IPS-15b (cell line): ENCODE data around the gene GNAS.

Experiments used
- H3K27me3 ChIP-seq: one replicate; pipeline ENCODE4 v1.6.1; 2013; ENCODE audit warnings: low read length; ENCODE audit not compliant: control insufficient read depth, insufficient read depth
- H3K36me3 ChIP-seq: one replicate; pipeline ENCODE4 v1.6.1; 2013; ENCODE audit warnings: low read length; ENCODE audit not compliant: control insufficient read depth, insufficient read depth
- H3K4me1 ChIP-seq: one replicate; pipeline ENCODE4 v1.6.1; 2013; ENCODE audit warnings: mild to moderate bottlenecking, low read length; ENCODE audit not compliant: control insufficient read depth, insufficient read depth
- H3K4me3 ChIP-seq: one replicate; pipeline ENCODE4 v1.5.1; 2013; ENCODE audit warnings: low read depth, low read length
- H3K9ac ChIP-seq: one replicate; pipeline ENCODE4 v1.6.1; 2013; ENCODE audit warnings: low read depth, mild to moderate bottlenecking, low read length
- H3K9me3 ChIP-seq: one replicate; pipeline ENCODE4 v1.6.1; 2013; ENCODE audit warnings: mild to moderate bottlenecking, low read length; ENCODE audit not compliant: control insufficient read depth, insufficient read depth

Gene GNAS

GRCh38 chr20:58852543-58853271 lies at the start of gene GNAS:
Gene GNAS, plus strand, starts transcription at chr20:58852716.
- peaks cover 7% of the 10 kb centered on the region for H3K36me3 ChIP-seq
- H3K9ac ChIP-seq: peak within 1 kb of the TSS; percentile 70

DNA sequence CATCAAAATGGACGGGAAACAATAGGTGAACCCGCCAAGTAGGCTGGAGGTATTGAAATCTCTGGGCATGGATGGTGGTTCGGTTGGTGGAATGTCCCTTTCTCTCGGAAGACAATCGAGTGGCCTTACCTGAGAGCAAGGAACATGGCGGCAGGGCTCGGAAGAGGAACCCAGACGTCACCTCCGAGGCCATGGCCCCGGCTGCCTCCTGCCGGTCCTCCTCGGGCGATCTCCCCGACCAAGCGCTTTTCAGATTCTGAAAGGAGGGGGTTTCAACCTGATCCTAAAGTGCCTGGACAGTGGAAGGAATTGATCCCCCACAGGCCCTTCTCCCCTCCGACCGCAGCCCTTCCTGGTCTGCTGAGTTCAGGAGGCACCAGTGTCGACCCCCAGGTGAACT lies 49.0 kb upstream of the GNAS start:
- Histone ChIP-seq H3K4me3 (no peak overlapping the region), H3K9ac (no peak overlapping the region), H3K27me3 (peaks cover 2% of the 10 kb centered on the region), H3K9me3 (no peaks in the 10 kb centered on the region), H3K36me3 (no peaks in the 10 kb centered on the region), H3K4me1 (peaks cover 16% of the 10 kb centered on the region)

More at GRCh38 chr20:58852543-58853271, at the start of gene GNAS:
- H3K4me3 ChIP-seq: peak within 1 kb of the TSS; percentile 94
- peaks cover 16% of the 10 kb centered on the region for H3K4me1 ChIP-seq
- H3K27me3 ChIP-seq: peaks cover 56% of the 10 kb centered on the region
- no peaks in the 10 kb centered on the region for H3K9me3 ChIP-seq

DNA sequence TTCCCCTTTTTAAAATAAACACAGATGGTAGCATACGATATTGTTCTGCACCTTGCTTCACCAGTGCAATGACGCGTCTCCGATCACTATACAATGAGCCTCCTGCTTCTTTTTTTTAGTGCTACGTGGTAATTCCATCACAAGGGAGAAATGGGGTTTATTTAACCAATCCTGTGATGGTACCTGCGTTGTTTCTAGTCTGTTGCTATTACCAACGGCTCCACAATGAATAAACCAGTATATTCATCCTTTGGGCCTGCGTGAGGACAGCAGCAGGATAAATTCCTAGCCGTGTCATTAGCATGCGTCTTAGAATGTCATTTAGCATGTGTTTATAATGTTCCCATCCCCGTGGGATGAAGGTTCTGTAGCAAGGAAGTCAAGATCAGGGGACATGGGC lies 44.7 kb upstream of the GNAS start:
- Histone ChIP-seq H3K27me3 (peaks cover 2% of the 10 kb centered on the region), H3K36me3 (no peaks in the 10 kb centered on the region), H3K9me3 (no peaks in the 10 kb centered on the region)

GRCh38 chr20:58808271-58809046 lies 44.1 kb upstream of the GNAS start:
- no peaks in the 10 kb centered on the region for H3K4me1 ChIP-seq
- H3K9ac ChIP-seq: no peak overlapping the region
- no peak overlapping the region for H3K4me3 ChIP-seq
- H3K9me3 ChIP-seq: no peaks in the 10 kb centered on the region
- peaks cover 2% of the 10 kb centered on the region for H3K27me3 ChIP-seq
- H3K36me3 ChIP-seq: no peaks in the 10 kb centered on the region

More for the DNA sequence above, 44.7 kb upstream of the GNAS start:
- no peak overlapping the region for H3K9ac ChIP-seq
- H3K4me1 ChIP-seq: peaks cover 6% of the 10 kb centered on the region
- H3K4me3 ChIP-seq: no peak overlapping the region

DNA sequence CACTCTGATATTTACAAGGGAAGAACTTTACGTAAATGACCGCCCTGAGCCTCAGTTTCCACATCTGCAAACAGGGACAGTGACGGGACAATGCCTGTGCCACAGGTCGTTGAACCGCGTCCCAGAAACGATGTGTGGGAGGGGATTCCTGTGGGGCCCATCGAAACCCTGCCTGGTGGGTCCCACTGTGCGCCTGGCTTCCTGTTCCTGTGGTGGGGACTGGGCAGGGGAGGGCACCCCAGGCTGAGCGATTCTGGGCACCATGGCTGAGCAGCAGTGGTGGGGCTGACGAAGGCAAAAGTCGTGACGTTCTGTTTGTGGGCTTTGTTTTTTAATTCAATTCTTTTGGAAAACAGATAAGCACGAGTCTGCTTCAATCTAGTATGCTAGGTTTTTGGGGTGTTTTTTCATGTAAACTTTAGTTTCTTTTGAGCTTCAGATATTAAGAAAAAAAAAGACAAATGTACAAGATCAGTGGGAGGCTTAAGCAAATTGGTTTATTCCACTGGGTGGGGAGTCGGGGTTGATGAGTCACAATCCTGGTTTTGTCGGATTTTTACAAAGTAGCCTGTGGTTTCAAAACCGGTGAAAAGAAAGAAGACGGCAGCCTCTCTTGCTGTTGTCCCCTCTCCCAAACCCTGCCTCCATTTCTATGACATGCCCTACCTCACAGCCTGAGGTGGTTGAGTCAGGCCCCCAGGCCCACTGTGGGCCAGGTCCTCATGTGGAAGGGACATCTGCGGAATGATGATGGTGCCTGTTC lies 42.2 kb upstream of the GNAS start:
- Histone ChIP-seq H3K9me3 (no peaks in the 10 kb centered on the region), H3K9ac (no peak overlapping the region), H3K36me3 (no peaks in the 10 kb centered on the region), H3K4me1 (no peaks in the 10 kb centered on the region), H3K27me3 (peaks cover 2% of the 10 kb centered on the region), H3K4me3 (no peak overlapping the region)

DNA sequence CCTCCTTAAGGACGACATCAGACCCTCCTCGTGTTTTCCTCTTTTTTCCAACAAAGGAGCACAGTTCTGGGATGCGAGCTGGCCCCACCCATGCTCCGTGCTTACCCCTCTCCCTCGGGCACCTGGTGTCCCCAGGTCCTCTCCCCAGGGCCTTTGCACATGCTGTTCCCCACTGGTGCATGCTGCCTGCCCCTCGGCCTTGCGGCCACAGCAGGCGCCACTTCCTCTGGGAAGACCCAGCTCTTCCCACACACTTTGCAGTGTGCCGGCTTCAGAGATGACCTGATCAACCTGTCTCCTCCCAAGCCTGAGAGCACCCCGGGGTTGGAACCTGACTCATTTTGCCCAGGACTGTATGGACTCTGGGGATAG lies 41.7 kb upstream of the GNAS start:
- no peaks in the 10 kb centered on the region for H3K9me3 ChIP-seq
- H3K4me1 ChIP-seq: no peaks in the 10 kb centered on the region
- no peak overlapping the region for H3K9ac ChIP-seq
- H3K36me3 ChIP-seq: no peaks in the 10 kb centered on the region
- H3K4me3 ChIP-seq: no peak overlapping the region
- H3K27me3 ChIP-seq: peaks cover 2% of the 10 kb centered on the region

GRCh38 chr20:58811334-58811733 lies 41.2 kb upstream of the GNAS start:
- Histone ChIP-seq H3K36me3 (no peaks in the 10 kb centered on the region), H3K27me3 (no peaks in the 10 kb centered on the region), H3K9ac (no peak overlapping the region), H3K4me1 (no peaks in the 10 kb centered on the region), H3K4me3 (no peak overlapping the region), H3K9me3 (no peaks in the 10 kb centered on the region)

GRCh38 chr20:58813369-58813768 lies 39.1 kb upstream of the GNAS start:
- no peaks in the 10 kb centered on the region for H3K4me1 ChIP-seq

GRCh38 chr20:58815448-58815847 lies 37.1 kb upstream of the GNAS start:
- Histone ChIP-seq H3K4me1 (no peaks in the 10 kb centered on the region), H3K9ac (no peak overlapping the region), H3K4me3 (no peak overlapping the region), H3K36me3 (peaks cover 29% of the 10 kb centered on the region), H3K27me3 (no peaks in the 10 kb centered on the region), H3K9me3 (no peaks in the 10 kb centered on the region)

More at GRCh38 chr20:58813369-58813768, 39.1 kb upstream of the GNAS start:
- Histone ChIP-seq H3K9ac (no peak overlapping the region), H3K4me3 (no peak overlapping the region), H3K9me3 (no peaks in the 10 kb centered on the region), H3K36me3 (peaks cover 12% of the 10 kb centered on the region), H3K27me3 (no peaks in the 10 kb centered on the region)

GRCh38 chr20:58816051-58816450 lies 36.5 kb upstream of the GNAS start:
- H3K27me3 ChIP-seq: no peaks in the 10 kb centered on the region

GRCh38 chr20:58816957-58817651 lies 35.4 kb upstream of the GNAS start:
- Histone ChIP-seq H3K36me3 (peaks cover 46% of the 10 kb centered on the region), H3K9ac (no peak overlapping the region), H3K4me1 (no peaks in the 10 kb centered on the region)

More at GRCh38 chr20:58816051-58816450, 36.5 kb upstream of the GNAS start:
- Histone ChIP-seq H3K36me3 (peaks cover 36% of the 10 kb centered on the region), H3K4me1 (no peaks in the 10 kb centered on the region), H3K9ac (no peak overlapping the region), H3K9me3 (no peaks in the 10 kb centered on the region), H3K4me3 (no peak overlapping the region)

More at GRCh38 chr20:58816957-58817651, 35.4 kb upstream of the GNAS start:
- Histone ChIP-seq H3K4me3 (no peak overlapping the region), H3K27me3 (no peaks in the 10 kb centered on the region), H3K9me3 (no peaks in the 10 kb centered on the region)
